H1 (cell line): ENCODE results near the gene MPDZ. TPM values are rescaled to one million over a fixed set of nuclear protein-coding genes. Genes with fewer than 3 reads are reported as not detected.

ENCODE experiments used
- CTCF ChIA-PET: fragments of 300-600 bp; sonication (Branson Sonifier 250); formaldehyde crosslinking; loops from one replicate; lab custom pipeline; 2021; ENCODE audit not compliant: partially characterized antibody; lab: Charles Lee
- POLR2A ChIA-PET: fragments of 300-600 bp; sonication (Branson Sonifier 250); formaldehyde crosslinking; loops from one replicate; lab custom pipeline; 2021; ENCODE audit warnings: inconsistent platforms; ENCODE audit not compliant: partially characterized antibody; lab: Charles Lee
- DNase-seq, 2 experiments: peaks; one replicate each; pipeline versions ENCODE4 v3.0.0 to v3.0.0-alpha.2; 2010 to 2022; ENCODE audit warnings: low spot score in 2 of 2, low read depth in 1 of 2, mixed read lengths in 1 of 2
- FAIRE-seq: peaks from 2 replicates; lab custom pipeline; 2011; peaks lifted over from hg19 to GRCh38; lab: Jason Lieb, UNC
- H2AFZ ChIP-seq: 2 replicates; pipeline ENCODE4 v1.8.1; 2012; ENCODE audit warnings: low read length, inconsistent platforms
- H2AK5ac ChIP-seq: 2 replicates; pipeline ENCODE4 v1.6.1; 2013; ENCODE audit warnings: low read depth, low read length
- H2BK120ac ChIP-seq: replicated peaks from 2 replicates; pipeline ENCODE3; 2013; ENCODE audit warnings: low read depth, low read length, inconsistent platforms
- H2BK12ac ChIP-seq: 2 replicates; pipeline ENCODE4 v1.6.1; 2013; ENCODE audit warnings: low read depth, low read length
- H2BK15ac ChIP-seq: 2 replicates; pipeline ENCODE4 v1.6.1; 2013; ENCODE audit warnings: low read length
- H2BK20ac ChIP-seq: 2 replicates; pipeline ENCODE4 v1.6.1; 2013; ENCODE audit warnings: low read length
- H2BK5ac ChIP-seq: 2 replicates; pipeline ENCODE4 v1.6.1; 2013; ENCODE audit warnings: low read depth, low read length
- H3K14ac ChIP-seq: 2 replicates; pipeline ENCODE4 v1.6.1; 2013; ENCODE audit warnings: inconsistent platforms; ENCODE audit not compliant: insufficient read length
- H3K18ac ChIP-seq: 2 replicates; pipeline ENCODE4 v1.6.1; 2013; ENCODE audit warnings: low read length; ENCODE audit errors: extremely low read depth
- H3K23ac ChIP-seq: 2 replicates; pipeline ENCODE4 v1.6.1; 2013; ENCODE audit warnings: inconsistent platforms; ENCODE audit not compliant: insufficient read length
- H3K23me2 ChIP-seq: 2 replicates; pipeline ENCODE4 v1.6.1; 2013; ENCODE audit warnings: low read depth, low read length
- H3K27ac ChIP-seq: 2 replicates; pipeline ENCODE4 v1.6.1; 2011; ENCODE audit warnings: low read depth, low read length, inconsistent platforms
- H3K27me3 ChIP-seq, 4 experiments: replicated peaks in 1 of 4; 1 replicate in 1 of 4; 2 replicates in 3 of 4; pipeline versions ENCODE4 v1.6.1 to v1.8.1; 2011 to 2013; ENCODE audit warnings: low read length in 3 of 4, mild to moderate bottlenecking in 3 of 4, inconsistent platforms in 2 of 4, mixed read lengths in 2 of 4, moderate library complexity in 1 of 4; ENCODE audit not compliant: control insufficient read depth in 3 of 4, insufficient read depth in 3 of 4; ENCODE audit errors: extremely low read depth in 1 of 4
- H3K36me3 ChIP-seq, 4 experiments: 2 replicates each; pipeline versions ENCODE4 v1.6.1 to v1.8.1; 2011 to 2013; ENCODE audit warnings: mild to moderate bottlenecking in 4 of 4, low read length in 3 of 4, moderate library complexity in 2 of 4, control low read depth in 1 of 4, inconsistent platforms in 1 of 4; ENCODE audit not compliant: insufficient read depth in 4 of 4, control insufficient read depth in 2 of 4
- H3K4ac ChIP-seq: replicated peaks from 2 replicates; pipeline ENCODE3; 2013; ENCODE audit warnings: low read length, low read depth, mixed read lengths, inconsistent platforms; ENCODE audit not compliant: insufficient read length
- H3K4me1 ChIP-seq, 4 experiments: replicated peaks in 1 of 4; 1 replicate in 1 of 4; 2 replicates in 3 of 4; pipeline versions ENCODE4 v1.6.1 to v1.8.1; 2011 to 2013; ENCODE audit warnings: low read length in 3 of 4, inconsistent platforms in 2 of 4, mixed read lengths in 1 of 4; ENCODE audit not compliant: insufficient read depth in 4 of 4, control insufficient read depth in 3 of 4
- H3K4me2 ChIP-seq, 2 experiments: 2 replicates each; pipeline versions ENCODE4 v1.6.1 to v1.8.1; 2011 to 2013; ENCODE audit warnings: low read depth in 2 of 2, low read length in 2 of 2, control low read depth in 1 of 2, inconsistent platforms in 1 of 2, mild to moderate bottlenecking in 1 of 2; ENCODE audit not compliant: insufficient read depth in 1 of 2
- H3K4me3 ChIP-seq, 4 experiments: fragments of 200-600, 300-600 bp in 1 of 4; sonication (generic), shearing (Covaris generic), sonication (Bioruptor Twin) in 1 of 4; 2 replicates each; pipeline versions ENCODE4 v1.5.1 to v1.8.1; 2011 to 2016; ENCODE audit warnings: low read length in 4 of 4, low read depth in 3 of 4, control low read depth in 2 of 4, inconsistent platforms in 2 of 4, mild to moderate bottlenecking in 2 of 4, mixed read lengths in 1 of 4, moderate library complexity in 1 of 4; ENCODE audit not compliant: insufficient read depth in 2 of 4; ENCODE audit errors: extremely low read depth in 1 of 4
- H3K56ac ChIP-seq: replicated peaks from 2 replicates; pipeline ENCODE3; 2013; ENCODE audit warnings: low read depth, mild to moderate bottlenecking, mixed read lengths, low read length, inconsistent platforms; ENCODE audit not compliant: insufficient read length
- H3K79me1 ChIP-seq: 2 replicates; pipeline ENCODE4 v1.6.1; 2013; ENCODE audit warnings: low read depth, low read length, control low read depth
- H3K79me2 ChIP-seq, 2 experiments: 2 replicates each; pipeline versions ENCODE4 v1.6.1 to v1.8.1; 2012 to 2013; ENCODE audit warnings: low read length in 2 of 2, mild to moderate bottlenecking in 2 of 2, inconsistent platforms in 1 of 2; ENCODE audit not compliant: insufficient read depth in 2 of 2, control insufficient read depth in 1 of 2
- H3K9ac ChIP-seq, 4 experiments: replicated peaks in 1 of 4; 1 replicate in 1 of 4; 2 replicates in 3 of 4; pipeline versions ENCODE4 v1.6.1 to v1.8.1; 2011 to 2013; ENCODE audit warnings: low read depth in 3 of 4, low read length in 3 of 4, control low read depth in 2 of 4, mild to moderate bottlenecking in 2 of 4, moderate library complexity in 2 of 4, inconsistent platforms in 1 of 4; ENCODE audit errors: extremely low read depth in 1 of 4
- H3K9me3 ChIP-seq, 2 experiments: 2 replicates each; pipeline versions ENCODE4 v1.6.1 to v1.8.1; 2012 to 2013; ENCODE audit warnings: mild to moderate bottlenecking in 2 of 2, moderate library complexity in 2 of 2, control low read depth in 1 of 2, inconsistent platforms in 1 of 2, low read depth in 1 of 2, low read length in 1 of 2, mixed read lengths in 1 of 2; ENCODE audit not compliant: insufficient read depth in 2 of 2
- H4K20me1 ChIP-seq, 2 experiments: replicated peaks in 1 of 2; 2 replicates each; pipeline versions ENCODE3 to v1.8.1; 2011 to 2013; ENCODE audit warnings: inconsistent platforms in 2 of 2, low read length in 2 of 2, mild to moderate bottlenecking in 1 of 2; ENCODE audit not compliant: insufficient read depth in 2 of 2, control insufficient read depth in 1 of 2
- H4K5ac ChIP-seq: 2 replicates; pipeline ENCODE4 v1.6.1; 2013; ENCODE audit warnings: low read length, low read depth, mixed read lengths, inconsistent platforms; ENCODE audit not compliant: insufficient read length
- H4K8ac ChIP-seq: 2 replicates; pipeline ENCODE4 v1.8.0; 2013; ENCODE audit warnings: mild to moderate bottlenecking, moderate library complexity, low read length, inconsistent platforms; ENCODE audit not compliant: insufficient read depth; ENCODE audit errors: extremely low read depth
- H4K91ac ChIP-seq: replicated peaks from 2 replicates; pipeline ENCODE3; 2013; ENCODE audit warnings: low read length, mixed read lengths, inconsistent platforms; ENCODE audit not compliant: insufficient read length
- ATF2 ChIP-seq: IDR thresholded peaks from 2 replicates; pipeline ENCODE4 v1.6.1; 2012; ENCODE audit warnings: low read length, inconsistent platforms
- WGBS, 2 experiments: shearing (Covaris generic) in 1 of 2; methylation state at CpG; one replicate each; pipeline versions ENCODE4 v1.1.6 to v1.1.7; 2013 to 2015; ENCODE audit warnings: low lambda C conversion rate in 2 of 2, mixed read lengths in 2 of 2, inconsistent platforms in 1 of 2, low coverage in 1 of 2, missing lambda C conversion rate in 1 of 2; ENCODE audit not compliant: insufficient replicate concordance in 2 of 2, insufficient coverage in 1 of 2, insufficient read length in 1 of 2; ENCODE audit errors: extremely low coverage in 1 of 2, missing lambda C conversion rate in 1 of 2; 5-methylcytosine and 5-hydroxymethylcytosine counted together
- polyA plus RNA-seq, 7 experiments: library from polyadenylated mRNA; depleted of rRNA in 3 of 7; stranded (reverse) in 5 of 7; unstranded in 2 of 7; fragments of >200 nt in 5 of 7; fragments of 200-250 nt in 2 of 7; gene quantifications; 1 replicate in 5 of 7; 2 replicates in 1 of 7; 4 replicates in 1 of 7; pipeline versions ENCODE4 v1.2.1 to v1.2.3, GENCODE V29; 2011 to 2013; ENCODE audit warnings: missing spikeins in 2 of 7, mixed read lengths in 2 of 7
- total RNA-seq: library from RNA; stranded (reverse); fragmentation: NEBNext Ultra II Directional; extraction: Animal tissue kit (Norgen Biotek cat#: 25700); gene quantifications from 2 replicates; pipeline ENCODE4 v1.2.1, GENCODE V29; 2021

MPDZ gene
- total and polyA plus RNA-seq, 2 of the 8 experiments (the other 6 are each of a cell fraction or from before 2014, with no cell fraction given) = 14.6 to 39.4 TPM

GRCh38 chr9:13252852-13253251, 26.6 kb downstream of the MPDZ start:
- no peak for FAIRE-seq
- Histone ChIP-seq H4K8ac (no peak overlapping the region), H2BK12ac (no peak overlapping the region), H2BK120ac (no peak overlapping the region), H3K56ac (no peak overlapping the region), H3K18ac (no peak overlapping the region), H3K36me3 (peaks cover 0 to 4% (median 1%) of the 10 kb centered on the region in 4 experiments; a peak in 2 of 8 replicates), H4K91ac (no peak overlapping the region), H3K27me3 (no peaks in the 10 kb centered on the region), H3K79me1 (peaks cover 2% of the 10 kb centered on the region; the same call in 1 of the 2 replicates), H3K79me2 (peaks cover 0 to 22% of the 10 kb centered on the region in 2 experiments; a peak in 2 of 4 replicates), H3K4me2 (no peak overlapping the region), H3K27ac (no peak overlapping the region), H2AK5ac (no peak overlapping the region), H3K23ac (no peak overlapping the region), H2BK15ac (no peak overlapping the region), H3K9me3 (peaks cover 0 to 5% of the 10 kb centered on the region in 2 experiments; a peak in 1 of 4 replicates), H3K4ac (no peak overlapping the region), H2AFZ (no peak overlapping the region), H3K4me3 (no peak overlapping the region), H4K20me1 (no peaks in the 10 kb centered on the region), H3K4me1 (no peaks in the 10 kb centered on the region), H2BK5ac (no peak overlapping the region), H3K9ac (no peak overlapping the region), H2BK20ac (no peak overlapping the region), H3K14ac (no peak overlapping the region), H4K5ac (no peak overlapping the region), H3K23me2 (no peaks in the 10 kb centered on the region)
- CTCF ChIA-PET = no interaction called here
- WGBS, 2 experiments = 90% methylated on average over 4 of the region's 4 CpGs; no CpG with 5 or more reads in 1 of the 2 experiments
- no peak for DNase-seq
- POLR2A ChIA-PET = no interaction called here
- no peak for TF ChIP-seq ATF2
